IMR-90 (cell line): ENCODE results near the gene UNC5B.

ENCODE experiments used
- BHLHE40 ChIP-seq: fragments of 150-350 bp; IDR thresholded peaks from 2 replicates; pipeline ENCODE4 v1.6.1; 2016; ENCODE audit warnings: mild to moderate bottlenecking, low read depth, low read length
- CEBPB ChIP-seq: IDR thresholded peaks from 2 replicates; pipeline ENCODE4 v1.6.1; 2012; ENCODE audit warnings: low read depth, low read length, improper control_type of control experiment
- CTCF ChIP-seq: conservative IDR thresholded peaks from 2 replicates; pipeline ENCODE4 v1.5.1; 2012; ENCODE audit warnings: mild to moderate bottlenecking, low read depth, low read length, improper control_type of control experiment
- FOS ChIP-seq: fragments of 150-350 bp; IDR thresholded peaks from 2 replicates; pipeline ENCODE4 v1.6.1; 2016; ENCODE audit warnings: low read depth, low read length
- MXI1 ChIP-seq: IDR thresholded peaks from 2 replicates; pipeline ENCODE4 v1.6.1; 2012; ENCODE audit warnings: low read depth, mild to moderate bottlenecking, low read length, moderate library complexity, borderline replicate concordance
- NFE2L2 ChIP-seq: fragments of 150-350 bp; IDR thresholded peaks from 2 replicates; pipeline ENCODE4 v1.6.1; 2016; ENCODE audit warnings: low read depth, mild to moderate bottlenecking, low read length
- POLR2A ChIP-seq: IDR thresholded peaks from 2 replicates; pipeline ENCODE4 v1.6.1; 2012; ENCODE audit warnings: mild to moderate bottlenecking, low read depth, low read length
- RAD21 ChIP-seq: IDR thresholded peaks from 2 replicates; pipeline ENCODE4 v1.6.1; 2012; ENCODE audit warnings: low read length, improper control_type of control experiment
- RCOR1 ChIP-seq: IDR thresholded peaks from 2 replicates; pipeline ENCODE4 v1.6.1; 2012; ENCODE audit warnings: mild to moderate bottlenecking, low read length, improper control_type of control experiment; ENCODE audit not compliant: insufficient replicate concordance
- RFX5 ChIP-seq: IDR thresholded peaks from 2 replicates; pipeline ENCODE4 v1.8.0; 2012; ENCODE audit warnings: low read depth, mild to moderate bottlenecking, low read length, moderate library complexity
- USF2 ChIP-seq: fragments of 150-350 bp; IDR thresholded peaks from 2 replicates; pipeline ENCODE4 v1.6.1; 2017; ENCODE audit warnings: mild to moderate bottlenecking, antibody characterized with exemption, low read length, low read depth

DNA sequence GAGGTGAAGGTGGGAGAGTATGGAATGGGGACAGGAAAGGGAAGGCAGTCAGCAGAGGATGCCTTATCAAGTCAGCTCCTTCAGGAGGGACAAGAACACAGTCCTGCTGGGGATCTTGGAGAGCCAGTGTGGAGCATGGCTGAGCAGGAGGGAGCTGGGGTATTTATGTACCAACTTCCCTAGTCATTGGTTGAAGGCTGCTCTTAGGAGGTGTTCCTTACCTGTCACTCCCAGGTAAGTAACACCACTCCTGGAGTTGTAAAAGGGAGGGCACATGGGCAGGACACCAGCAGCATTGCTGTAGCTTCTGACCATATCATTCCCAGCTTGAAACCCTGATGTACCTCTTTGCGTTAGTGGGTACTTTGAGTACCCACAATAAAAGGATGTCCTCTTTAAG is 136.5 kb downstream of the UNC5B start:
- TF ChIP-seq CTCF (no peak), CEBPB (no peak), POLR2A (no peak), RAD21 (no peak), BHLHE40 (no peak), FOS (no peak), MXI1 (no peak), USF2 (no peak), RFX5 (no peak), NFE2L2 (no peak), RCOR1 (no peak)
